HepG2 (cell line): ENCODE measurements around the gene GLG1.

ENCODE experiments used
- CTCF ChIP-seq: sonication (generic); formaldehyde crosslinking; IDR thresholded peaks from 2 replicates; pipeline ENCODE4 v1.5.0; 2020; ENCODE audit warnings: mild to moderate bottlenecking, missing genetic modification reagents, moderate library complexity
- DNMT1 ChIP-seq: sonication (generic); formaldehyde crosslinking; IDR thresholded peaks from 2 replicates; pipeline ENCODE4 v1.5.1; 2020; ENCODE audit warnings: mild to moderate bottlenecking, missing genetic modification reagents
- POLR2A ChIP-seq, 2 experiments: IDR thresholded peaks; 2 replicates each; pipeline ENCODE4 v1.6.1; 2011; ENCODE audit warnings: low read depth in 2 of 2, low read length in 2 of 2, mild to moderate bottlenecking in 1 of 2, moderate library complexity in 1 of 2; ENCODE audit not compliant: insufficient read depth in 1 of 2
- POLR2G ChIP-seq: fragments of 200-400 bp; formaldehyde crosslinking; IDR thresholded peaks from 2 replicates; pipeline ENCODE4 v1.6.1; 2018; ENCODE audit warnings: mild to moderate bottlenecking, low read depth, low read length, moderate library complexity
- RFX5 ChIP-seq: IDR thresholded peaks from 2 replicates; pipeline ENCODE4 v1.6.1; 2011; ENCODE audit warnings: low read depth, low read length, improper control_type of control experiment
- SMARCE1 ChIP-seq: fragments of 450-650 bp; IDR thresholded peaks from 2 replicates; pipeline ENCODE4 v1.6.1; 2017; ENCODE audit warnings: borderline replicate concordance
- THYN1 ChIP-seq: sonication (generic); formaldehyde crosslinking; IDR thresholded peaks from 2 replicates; pipeline ENCODE4 v1.8.1; 2023; ENCODE audit warnings: low read depth, mild to moderate bottlenecking, moderate library complexity, missing genetic modification reagents, borderline replicate concordance
- ZBTB49 ChIP-seq: sonication (generic); formaldehyde crosslinking; IDR thresholded peaks from 2 replicates; pipeline ENCODE4 v1.4.0; 2020; ENCODE audit warnings: missing genetic modification reagents, borderline replicate concordance
- ZFX ChIP-seq: sonication (generic); formaldehyde crosslinking; IDR thresholded peaks from 2 replicates; pipeline ENCODE4 v1.4.0; 2020; ENCODE audit warnings: mild to moderate bottlenecking, low read depth, missing genetic modification reagents, moderate library complexity
- ZNF281 ChIP-seq: sonication (generic); formaldehyde crosslinking; IDR thresholded peaks from 2 replicates; pipeline ENCODE4 v1.4.0; 2020; ENCODE audit warnings: missing genetic modification reagents, borderline replicate concordance
- ZNF747 ChIP-seq: sonication (generic); formaldehyde crosslinking; IDR thresholded peaks from 2 replicates; pipeline ENCODE4 v1.8.1; 2023; ENCODE audit warnings: missing genetic modification reagents, mild to moderate bottlenecking, borderline replicate concordance

GRCh38 chr16:74577882-74578366 is 29.0 kb downstream of the GLG1 start:
- TF ChIP-seq DNMT1 (CRISPR knock-in tag) (no peak), RFX5 (no peak), SMARCE1 (no peak), POLR2A (IDR thresholded peaks at IDR 0.05; ENCODE audit: insufficient read depth in 1 of 2, low read depth in 2 of 2, low read length in 2 of 2) (no peak), ZBTB49 (CRISPR knock-in tag) (no peak), THYN1 (CRISPR knock-in tag) (no peak), CTCF (no peak), ZFX (no peak), ZNF747 (CRISPR knock-in tag) (no peak), POLR2G (no peak), ZNF281 (CRISPR knock-in tag) (no peak)
